CD14-positive monocyte (primary cell): ENCODE measurements around the gene MRPL54. TPM values are rescaled to one million over a fixed set of nuclear protein-coding genes. Genes with fewer than 3 reads are reported as not detected.
"Not testable (repeated sequence)": the region's sequence is repeated elsewhere in the genome, so short reads cannot be mapped to it uniquely, and the experiment has no call there.

ENCODE experiments used
- DNase-seq, 3 donors: peaks; one replicate each; pipeline ENCODE4 v3.0.0-alpha.2; 2011 to 2022
- H2AFZ ChIP-seq: 2 replicates; pipeline ENCODE4 v1.6.0; 2012; ENCODE audit warnings: mild to moderate bottlenecking, low read depth, low read length, inconsistent platforms; ENCODE audit not compliant: insufficient read depth, poor library complexity, severe bottlenecking
- H3K27ac ChIP-seq, 2 donors: 1 replicate in 1 of 2; 2 replicates in 1 of 2; pipeline ENCODE4 v1.5.1; 2012 to 2013; ENCODE audit warnings: low read length in 2 of 2, control low read depth in 1 of 2, inconsistent platforms in 1 of 2, low read depth in 1 of 2, mild to moderate bottlenecking in 1 of 2
- H3K27me3 ChIP-seq, 2 donors: one replicate each; pipeline versions ENCODE4 v1.6.0 to v1.6.1; 2011 to 2013; ENCODE audit warnings: low read length in 2 of 2; ENCODE audit not compliant: control insufficient read depth in 2 of 2, insufficient read depth in 2 of 2
- H3K36me3 ChIP-seq, 2 donors: replicated peaks in 1 of 2; 1 replicate in 1 of 2; 2 replicates in 1 of 2; pipeline versions ENCODE4 v1.5.1 to v1.6.1; 2012 to 2013; ENCODE audit warnings: low read length in 2 of 2, control low read depth in 1 of 2, inconsistent platforms in 1 of 2, mild to moderate bottlenecking in 1 of 2; ENCODE audit not compliant: insufficient read depth in 2 of 2, control insufficient read depth in 1 of 2
- H3K4me1 ChIP-seq, 2 donors: 1 replicate in 1 of 2; 2 replicates in 1 of 2; pipeline versions ENCODE4 v1.5.1 to v1.6.1; 2012 to 2013; ENCODE audit warnings: low read length in 2 of 2, control low read depth in 1 of 2, inconsistent platforms in 1 of 2, mild to moderate bottlenecking in 1 of 2, moderate library complexity in 1 of 2; ENCODE audit not compliant: insufficient read depth in 2 of 2, control insufficient read depth in 1 of 2
- H3K4me2 ChIP-seq: replicated peaks from 2 replicates; pipeline ENCODE3; 2012; ENCODE audit warnings: low read length, moderate library complexity, mild to moderate bottlenecking; ENCODE audit not compliant: poor library complexity, severe bottlenecking; ENCODE audit errors: extremely low read depth
- H3K4me3 ChIP-seq, 3 experiments: fragments of 200-600 bp in 1 of 3; sonication (generic) in 1 of 3; replicated peaks in 1 of 3; 1 replicate in 2 of 3; 2 replicates in 1 of 3; pipeline ENCODE4 v1.5.1; 2011 to 2013; ENCODE audit warnings: low read length in 3 of 3, mild to moderate bottlenecking in 3 of 3, control low read depth in 2 of 3, low read depth in 2 of 3, inconsistent platforms in 1 of 3, moderate library complexity in 1 of 3
- H3K79me2 ChIP-seq: 2 replicates; pipeline ENCODE4 v1.6.0; 2012; ENCODE audit warnings: mild to moderate bottlenecking, control low read depth, inconsistent platforms, low read length, moderate library complexity; ENCODE audit not compliant: insufficient read depth
- H3K9ac ChIP-seq: 2 replicates; pipeline ENCODE4 v1.6.0; 2017; ENCODE audit warnings: low read length, mild to moderate bottlenecking; ENCODE audit not compliant: insufficient read depth, poor library complexity, severe bottlenecking
- H3K9me3 ChIP-seq, 2 donors: replicated peaks in 1 of 2; 1 replicate in 1 of 2; 2 replicates in 1 of 2; pipeline versions ENCODE4 v1.5.1 to v1.6.1; 2012 to 2013; ENCODE audit warnings: low read length in 2 of 2, control low read depth in 1 of 2; ENCODE audit not compliant: control insufficient read depth in 1 of 2, insufficient read depth in 1 of 2
- H4K20me1 ChIP-seq: 2 replicates; pipeline ENCODE4 v1.6.0; 2012; ENCODE audit warnings: mild to moderate bottlenecking, low read length, control low read depth, moderate library complexity; ENCODE audit not compliant: insufficient read depth
- H3K27ac Mint-ChIP-seq, 7 donors: one replicate each; pipeline ENCODE4 v1.8.0; 2020; ENCODE audit warnings: mild to moderate bottlenecking in 7 of 7, mixed read lengths in 7 of 7, moderate library complexity in 6 of 7, inconsistent platforms in 2 of 7
- H3K27me3 Mint-ChIP-seq, 3 donors: one replicate each; pipeline ENCODE4 v1.8.0; 2021 to 2022; ENCODE audit warnings: low read depth in 3 of 3, mild to moderate bottlenecking in 3 of 3, mixed read lengths in 3 of 3, moderate library complexity in 3 of 3, inconsistent platforms in 1 of 3
- H3K36me3 Mint-ChIP-seq, 2 donors: one replicate each; pipeline ENCODE4 v1.8.0; 2020; ENCODE audit warnings: mixed read lengths in 2 of 2, inconsistent platforms in 1 of 2, mild to moderate bottlenecking in 1 of 2
- H3K4me1 Mint-ChIP-seq: one replicate; pipeline ENCODE4 v1.8.0; 2020; ENCODE audit warnings: mild to moderate bottlenecking, mixed read lengths
- H3K4me3 Mint-ChIP-seq, 2 donors: one replicate each; pipeline ENCODE4 v1.8.0; 2020; ENCODE audit warnings: mild to moderate bottlenecking in 2 of 2, mixed read lengths in 2 of 2, moderate library complexity in 1 of 2
- H3K9me3 Mint-ChIP-seq, 7 donors: one replicate each; pipeline ENCODE4 v1.8.0; 2020 to 2022; ENCODE audit warnings: mixed read lengths in 7 of 7, mild to moderate bottlenecking in 6 of 7, moderate library complexity in 6 of 7, inconsistent platforms in 2 of 7
- CTCF ChIP-seq: fragments of 200-600 bp; IDR thresholded peaks from one replicate; pipeline ENCODE4 v1.8.0; 2022; ENCODE audit warnings: antibody characterized with exemption, mild to moderate bottlenecking
- WGBS: methylation state at CpG from one replicate; pipeline ENCODE4 v1.1.5; 2013; ENCODE audit warnings: missing lambda C conversion rate; ENCODE audit not compliant: insufficient coverage; 5-methylcytosine and 5-hydroxymethylcytosine counted together
- intact Hi-C, 2 donors: fragments of 100-400 bp; cut with micrococcal nuclease; formaldehyde crosslinking; loops; one replicate each; pipeline versions ENCODE4 v1.15.0 to v1.15.1; 2023
- polyA plus RNA-seq, 3 donors: library from polyadenylated mRNA; depleted of rRNA in 1 of 3; unstranded in 2 of 3; stranded (reverse) in 1 of 3; fragments of 300-500 nt in 2 of 3; fragments of >200 nt in 1 of 3; fragmentation: Illumina TruSeq in 2 of 3; gene quantifications; 1 replicate in 2 of 3; 2 replicates in 1 of 3; pipeline ENCODE4 v1.2.3, GENCODE V29; 2012 to 2021

The MRPL54 gene
- polyA plus RNA-seq, 3 donors, result 39.9 to 133 (median 115) TPM

- Mint-ChIP-seq H3K9me3 (no peaks in the 10 kb centered on the region), H3K27ac (no peak overlapping the region), H3K4me3 (no peak overlapping the region), H3K27me3 (peaks cover 0 to 6% (median 0%) of the 10 kb centered on the region in 3 donors), H3K4me1 (peaks cover 19% of the 10 kb centered on the region), H3K36me3 (peaks cover 17 to 50% of the 10 kb centered on the region in 2 donors)
- Histone ChIP-seq H3K9me3 (no peaks in the 10 kb centered on the region), H4K20me1 (peaks cover 13% of the 10 kb centered on the region), H3K9ac (no peak overlapping the region), H3K4me1 (peaks cover 23 to 24% of the 10 kb centered on the region in 2 donors), H2AFZ (no peak overlapping the region), H3K4me2 (no peak overlapping the region), H3K4me3 (no peak overlapping the region), H3K27ac (no peak overlapping the region), H3K27me3 (no peaks in the 10 kb centered on the region), H3K79me2 (peaks cover 12% of the 10 kb centered on the region), H3K36me3 (peaks cover 40 to 46% of the 10 kb centered on the region in 2 donors)
- intact Hi-C loops, result no loop called here
- 97% methylated on average over 4 of the region's 12 CpGs for WGBS
- no peak for DNase-seq
- TF ChIP-seq CTCF, result no peak
Observed at GRCh38 chr19:3765121-3765520, 2.6 kb downstream of the MRPL54 start.

GRCh38 chr19:3765757-3766156 lies 3.3 kb downstream of the MRPL54 start:
- H3K27ac Mint-ChIP-seq, H3K9me3 Mint-ChIP-seq, H3K27me3 ChIP-seq, intact Hi-C loops, DNase-seq, H3K4me2 ChIP-seq, H3K27me3 Mint-ChIP-seq, H3K4me3 Mint-ChIP-seq, H3K9ac ChIP-seq, H3K9me3 ChIP-seq, H3K4me3 ChIP-seq, H3K79me2 ChIP-seq, H3K27ac ChIP-seq, H2AFZ ChIP-seq: not testable (repeated sequence)
- H4K20me1 ChIP-seq, result peaks cover 13% of the 10 kb centered on the region
- peaks cover 40 to 46% of the 10 kb centered on the region in 2 donors for H3K36me3 ChIP-seq
- H3K36me3 Mint-ChIP-seq, result peaks cover 17 to 51% of the 10 kb centered on the region in 2 donors
- no CpG with 5 or more reads among the region's 5 CpGs for WGBS
- peaks cover 18% of the 10 kb centered on the region for H3K4me1 Mint-ChIP-seq
- H3K4me1 ChIP-seq, result peaks cover 20% of the 10 kb centered on the region in 2 donors
